DMS114 treated with DMSO at 0.1 percent for 48 hours (cell line): ENCODE measurements around the gene VEGFC.

Source experiments
- DNase-seq: peaks from one replicate; lab custom pipeline; 2025; ENCODE audit not compliant: unreplicated experiment; lab: John Stamatoyannopoulos, UW

VEGFC gene

GRCh38 chr4:176792326-176793059 is at the start of gene VEGFC:
VEGFC (minus strand) TSS chr4:176792922; CDS start chr4:176792311, 611 bp downstream.
- no peak for DNase-seq

- DNase-seq, result no peak
These were observed 49.0 kb upstream of the VEGFC start for GRCh38 chr4:176841711-176842112.

DNA sequence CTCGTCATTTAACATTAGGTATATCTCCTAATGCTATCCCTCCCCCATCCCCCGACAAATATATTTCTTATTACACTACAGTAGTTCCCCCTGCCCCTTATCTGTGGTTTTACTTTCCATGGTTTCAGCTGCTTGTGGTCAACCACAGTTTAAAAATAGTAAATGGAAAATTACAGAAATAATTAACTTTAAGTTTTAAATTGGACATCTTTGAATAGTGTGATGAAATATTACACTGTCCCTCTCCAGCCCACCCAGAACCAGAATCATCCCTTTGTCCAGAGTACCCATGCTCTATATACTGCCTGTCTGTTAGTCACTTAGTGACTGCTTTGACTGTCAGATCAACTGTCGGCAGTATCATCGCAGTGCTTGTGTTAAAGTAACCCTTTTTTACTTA is 47.4 kb upstream of the VEGFC start:
- DNase-seq, result no peak

DNA sequence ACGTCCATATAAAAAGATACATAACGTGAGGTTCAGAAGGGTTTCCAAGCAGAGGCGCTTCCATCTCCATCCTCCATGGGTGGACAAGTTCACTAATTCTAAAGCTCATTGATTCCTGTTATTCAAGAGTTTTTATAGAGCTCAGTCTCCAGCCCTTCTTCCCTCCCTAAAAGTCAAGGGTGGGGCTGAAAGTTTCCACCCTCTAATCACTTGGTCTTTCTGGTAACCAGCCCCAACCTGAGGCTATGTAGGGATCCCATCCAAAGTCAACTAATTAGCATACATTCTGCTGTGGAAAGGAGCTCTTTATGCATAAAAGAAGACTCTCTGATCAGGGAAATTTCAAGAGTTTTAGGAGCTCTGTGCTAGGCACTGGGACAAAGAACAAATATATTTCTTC is 46.9 kb upstream of the VEGFC start:
- no peak for DNase-seq

GRCh38 chr4:176838601-176839433 is 46.1 kb upstream of the VEGFC start:
- DNase-seq, result no peak

GRCh38 chr4:176837169-176837895 is 44.6 kb upstream of the VEGFC start:
- DNase-seq, result no peak

GRCh38 chr4:176834531-176834930 is 41.8 kb upstream of the VEGFC start:
- DNase-seq, result no peak

GRCh38 chr4:176833400-176834175 is 40.9 kb upstream of the VEGFC start:
- no peak for DNase-seq

GRCh38 chr4:176830971-176831370 is 38.2 kb upstream of the VEGFC start:
- no peak for DNase-seq

DNA sequence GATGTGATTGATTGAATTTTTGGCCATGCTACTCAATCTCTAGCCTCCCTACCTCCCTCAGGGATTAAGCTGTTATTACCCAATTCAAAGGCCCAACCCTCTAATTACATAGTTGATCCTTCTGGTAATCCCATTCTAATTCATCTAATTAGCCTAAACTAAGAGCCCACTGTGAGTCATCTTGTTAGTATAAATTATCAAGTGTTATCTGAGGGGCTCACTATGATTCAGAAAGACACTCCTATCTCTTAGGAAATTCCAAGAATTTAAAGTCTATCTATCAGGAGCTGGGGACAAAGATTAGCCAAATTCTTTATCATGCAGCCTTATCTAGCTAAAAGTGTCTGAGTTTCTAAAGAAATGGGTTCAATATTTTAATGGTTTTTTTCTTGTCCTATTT is 32.9 kb upstream of the VEGFC start:
- DNase-seq, result no peak

DNA sequence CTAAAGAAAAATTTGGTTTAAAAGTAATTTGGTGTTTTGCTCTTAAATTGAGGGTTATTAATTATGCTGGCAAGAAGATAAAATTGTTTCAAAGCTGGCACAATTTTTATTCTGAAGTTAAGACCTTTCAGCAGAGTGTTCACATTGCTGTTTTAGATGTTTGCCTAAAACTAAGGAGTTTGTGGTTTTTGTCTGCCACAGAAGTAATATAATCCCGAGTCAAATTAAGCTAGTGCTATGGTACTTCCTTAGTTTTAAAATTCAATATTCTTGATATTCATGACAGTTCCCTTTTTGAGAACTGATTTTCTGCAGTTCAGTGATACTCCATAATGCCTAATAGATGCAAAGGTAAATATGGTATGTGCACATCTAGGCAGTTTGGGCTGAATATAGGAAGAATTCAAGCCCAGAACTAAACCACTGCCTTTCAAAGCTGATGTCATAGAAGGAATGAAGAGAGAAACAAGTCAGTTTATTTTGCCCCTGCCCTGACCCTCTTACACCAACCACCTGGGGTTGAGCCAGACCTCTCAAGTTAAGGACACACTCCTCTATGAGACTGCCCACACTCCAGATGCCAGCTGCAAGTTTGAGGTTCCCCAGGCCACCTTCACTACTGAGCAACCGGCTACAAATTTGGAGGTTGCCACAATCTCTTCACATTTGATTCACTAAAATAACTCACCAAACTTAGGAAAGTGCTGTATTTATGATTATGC is 32.1 kb upstream of the VEGFC start:
- DNase-seq, result no peak

DNA sequence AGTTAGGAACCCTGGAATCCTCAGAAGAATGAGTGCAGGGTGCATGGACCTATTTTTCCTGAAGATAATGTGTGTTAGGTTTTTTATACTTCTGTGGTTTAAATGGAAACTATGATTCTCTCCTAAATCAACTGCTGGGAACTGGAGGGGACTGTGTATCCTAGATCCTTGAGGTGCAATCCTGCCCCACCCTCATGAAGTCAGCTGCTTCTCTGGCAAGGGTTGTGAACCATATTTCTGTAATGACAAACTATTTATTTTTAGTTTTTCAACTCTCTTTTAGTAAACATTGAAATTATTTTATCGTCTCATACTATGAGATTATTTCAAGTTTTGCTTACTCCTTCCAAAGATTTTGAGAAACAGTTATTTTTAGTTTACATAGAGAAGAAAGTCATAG is 25.8 kb upstream of the VEGFC start:
- DNase-seq, result no peak

GRCh38 chr4:176817204-176817603 is 24.5 kb upstream of the VEGFC start:
- DNase-seq, result no peak

DNA sequence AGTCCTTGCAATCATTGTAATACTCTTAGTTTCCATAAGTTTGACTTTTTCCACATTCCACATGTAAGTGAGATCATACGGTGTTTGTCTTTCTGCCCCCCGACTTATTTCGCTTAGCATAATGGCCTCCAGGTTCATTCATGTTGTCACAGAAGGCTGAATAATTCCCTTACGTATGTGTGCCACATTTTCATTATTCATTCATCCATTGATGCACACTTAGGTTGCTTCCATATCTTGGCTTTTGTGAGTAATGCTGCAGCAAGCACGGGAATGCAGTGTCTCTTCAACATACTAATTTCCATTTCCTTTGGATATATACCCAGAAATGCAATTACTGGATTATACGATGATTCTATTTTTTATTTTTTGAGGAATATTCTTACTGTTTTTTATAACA is 22.0 kb upstream of the VEGFC start:
- DNase-seq, result no peak

DNA sequence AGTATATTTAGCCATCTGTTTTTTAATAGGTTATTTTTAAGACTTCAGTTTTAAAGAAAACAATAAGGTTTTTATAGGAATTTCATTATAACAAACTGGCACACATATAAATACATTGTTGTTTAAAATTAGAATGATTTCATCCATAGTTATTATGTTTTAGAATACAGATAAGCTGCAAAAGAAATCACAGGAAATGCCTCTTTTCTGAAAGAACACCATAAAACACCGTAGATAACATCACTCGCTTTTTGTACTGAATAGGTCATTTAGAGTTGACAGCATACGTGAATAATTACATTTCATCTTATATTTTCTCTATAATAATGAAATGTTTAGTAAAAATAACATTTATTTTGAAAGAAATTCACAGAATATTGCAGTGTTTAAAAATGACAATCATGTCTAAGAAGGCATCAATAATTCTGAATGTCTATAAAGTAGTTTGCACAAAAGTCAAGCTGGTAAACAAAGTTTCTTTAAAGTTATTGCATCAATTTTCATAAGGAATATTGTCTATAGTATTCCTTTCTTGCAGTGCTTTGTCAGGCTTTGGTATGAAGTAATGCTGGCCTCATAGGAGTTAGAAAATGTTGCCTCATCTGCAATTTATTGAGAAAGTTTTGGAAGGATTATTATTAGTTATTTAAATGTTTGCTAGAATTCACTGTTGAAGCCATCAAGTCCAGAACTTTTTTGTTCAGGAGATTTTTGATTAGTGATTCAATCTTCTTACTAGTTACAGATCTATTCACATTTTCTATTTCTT is 17.9 kb upstream of the VEGFC start:
- DNase-seq, result no peak

GRCh38 chr4:176806778-176807375 is 14.2 kb upstream of the VEGFC start:
- DNase-seq, result no peak

- no peak for DNase-seq
These were observed 12.4 kb upstream of the VEGFC start for GRCh38 chr4:176805155-176805554.

GRCh38 chr4:176800891-176801534 is 8.3 kb upstream of the VEGFC start:
- no peak for DNase-seq

GRCh38 chr4:176799653-176800052 is 6.9 kb upstream of the VEGFC start:
- DNase-seq, result no peak
